HG03457 (cell line): Measurements from ENCODE around the gene GABRR2.
"Not testable (repeated sequence)": the region's sequence is repeated elsewhere in the genome, so short reads cannot be mapped to it uniquely, and the experiment has no call there.

Experiments
- ATAC-seq: cut with Tn5 transposase; IDR thresholded peaks from one replicate; pipeline ENCODE4 v1.9.1; 2021; ENCODE audit warnings: moderate number of reproducible peaks; ENCODE audit not compliant: unreplicated experiment

GABRR2 gene

DNA sequence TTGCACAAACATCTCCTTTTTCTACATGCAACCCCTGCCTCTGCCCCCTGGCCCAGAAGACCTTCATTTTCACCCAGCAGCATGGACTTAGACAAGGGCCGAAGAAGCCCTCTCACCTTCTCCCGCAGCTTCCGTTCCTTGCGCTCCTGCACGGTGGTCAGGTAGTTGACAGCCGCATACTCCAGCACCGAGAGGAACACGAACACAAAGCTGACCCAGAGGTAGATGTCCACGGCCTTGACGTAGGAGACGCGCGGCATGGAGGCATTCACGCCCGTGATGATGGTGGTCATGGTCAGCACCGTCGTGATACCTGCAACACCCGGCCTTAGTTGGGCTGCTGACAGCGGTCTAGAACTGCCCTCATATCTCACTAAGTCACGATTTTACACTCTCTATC, 50.8 kb downstream of the GABRR2 start:
- no peak for ATAC-seq

DNA sequence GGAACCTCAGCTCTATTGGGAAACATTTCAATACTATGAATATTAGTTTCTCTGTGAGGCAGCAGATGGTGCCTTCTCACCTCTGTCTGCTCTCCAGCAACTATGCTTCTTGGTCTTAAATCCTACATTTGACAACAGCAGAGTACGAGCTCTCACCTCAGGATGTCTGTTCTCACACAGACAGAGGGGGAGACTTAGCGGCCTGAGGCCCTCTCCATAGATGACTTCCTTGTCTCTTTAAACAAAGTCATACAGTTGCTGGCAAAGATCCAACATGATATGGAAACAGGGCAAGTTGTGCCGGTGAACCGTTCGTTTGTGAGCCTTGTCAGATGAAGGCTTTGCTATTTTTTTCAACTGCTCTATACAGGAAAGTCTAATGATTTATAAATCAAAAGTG, 54.3 kb downstream of the GABRR2 start:
- no peak for ATAC-seq

DNA sequence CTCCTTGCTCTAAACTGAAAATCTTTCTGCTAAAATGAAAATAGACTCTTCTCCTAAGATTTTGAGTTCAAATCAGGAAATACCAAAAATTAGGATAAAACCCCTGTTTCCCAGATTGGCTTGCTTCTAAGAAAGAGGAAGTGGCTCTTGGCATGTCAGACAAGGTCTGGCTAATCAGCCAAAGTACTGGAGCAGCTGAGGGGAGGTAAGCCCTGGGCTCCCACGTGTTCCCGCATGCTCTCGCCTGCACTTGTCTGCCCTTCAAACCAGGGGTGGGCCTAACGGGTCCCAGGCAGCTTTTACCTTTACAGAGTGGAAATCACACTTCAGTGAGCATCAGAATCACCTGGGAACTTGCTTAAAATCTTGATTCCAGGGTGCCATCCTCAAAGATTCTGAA, 54.8 kb downstream of the GABRR2 start:
- ATAC-seq = no peak

- ATAC-seq = no peak
Measured at GRCh38 chr6:89258912-89259311, 56.2 kb downstream of the GABRR2 start.

- ATAC-seq = no peak
Measured at GRCh38 chr6:89257781-89258180, 57.3 kb downstream of the GABRR2 start.

DNA sequence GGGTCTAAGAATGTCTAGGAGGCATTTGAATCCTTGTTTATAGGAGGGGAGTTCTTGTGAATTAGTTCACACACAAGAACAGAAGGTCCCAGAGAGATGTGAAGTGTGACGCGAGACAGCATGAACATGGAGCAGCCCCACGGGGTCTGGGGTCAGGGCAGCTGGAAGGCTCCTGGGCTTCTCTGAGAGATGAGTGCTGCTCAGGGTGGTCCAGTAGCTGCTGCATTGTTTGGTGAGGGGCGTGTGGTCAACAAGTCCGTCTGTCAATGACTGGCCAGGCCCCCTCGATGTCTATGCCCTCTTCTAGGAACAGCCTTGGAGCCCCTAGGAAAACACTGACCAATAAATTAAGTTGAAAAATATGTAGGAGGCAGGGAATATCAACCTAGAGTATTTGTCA, 57.8 kb downstream of the GABRR2 start:
- ATAC-seq = no peak

DNA sequence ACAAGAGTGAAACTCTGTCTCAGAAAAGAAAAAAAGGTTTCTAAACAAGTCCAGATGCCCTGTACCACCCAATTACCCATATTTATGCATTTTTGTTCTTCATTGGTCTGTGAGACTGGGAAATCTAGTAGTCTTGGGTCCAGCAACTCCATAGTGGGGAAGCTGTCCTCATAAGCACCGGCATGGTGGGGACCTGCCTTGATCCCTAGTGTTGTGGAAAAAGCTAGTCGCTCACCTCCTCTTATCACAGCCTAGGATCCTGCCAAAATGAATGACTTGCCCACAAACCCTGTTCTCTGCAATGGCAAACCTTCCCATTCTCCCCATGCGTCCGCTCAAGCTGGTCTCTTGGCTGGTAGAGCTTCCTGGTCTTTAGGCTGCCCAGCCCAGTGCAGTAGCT, 59.7 kb downstream of the GABRR2 start:
- no peak for ATAC-seq

- ATAC-seq = no peak
Measured at GRCh38 chr6:89254569-89254968, 60.5 kb downstream of the GABRR2 start.

DNA sequence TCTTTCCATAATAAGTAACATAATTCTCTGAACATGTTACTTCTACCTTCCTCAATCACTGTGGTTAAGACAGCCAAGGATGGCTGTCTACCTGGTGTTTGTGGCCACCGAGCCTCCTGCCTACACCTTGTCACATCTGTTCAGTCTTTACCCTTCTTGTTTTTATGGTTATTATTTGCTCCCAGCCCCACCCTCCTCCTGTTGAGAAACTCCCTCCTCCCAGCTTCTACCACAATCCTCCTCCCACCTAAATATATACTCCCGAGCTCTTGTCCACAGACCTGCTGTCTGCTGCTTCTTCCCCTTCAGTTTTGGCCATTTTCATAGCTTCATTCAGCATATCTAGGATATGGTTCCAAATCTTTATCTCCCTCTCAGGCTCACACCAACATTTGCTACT, 62.2 kb downstream of the GABRR2 start:
- no peak for ATAC-seq

DNA sequence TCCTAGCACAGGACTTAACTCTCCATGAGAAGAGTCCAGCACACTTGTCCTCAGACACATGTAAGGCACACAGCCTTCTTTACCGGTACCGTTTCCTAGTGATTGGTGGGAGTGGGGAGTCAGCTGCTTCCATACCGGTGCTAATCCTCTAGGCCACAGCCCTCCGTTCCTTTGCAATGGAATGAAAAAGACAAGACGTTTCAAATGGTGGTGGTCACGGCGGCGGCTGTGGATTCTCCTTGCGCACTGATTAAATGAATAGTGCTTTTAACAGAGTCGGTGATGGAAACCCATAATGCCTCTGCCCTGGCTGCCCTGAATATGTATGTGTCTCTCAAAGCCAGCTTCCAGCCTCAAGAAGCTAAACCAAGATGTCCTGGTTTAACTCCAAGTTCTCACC, 63.1 kb downstream of the GABRR2 start:
- ATAC-seq = no peak

DNA sequence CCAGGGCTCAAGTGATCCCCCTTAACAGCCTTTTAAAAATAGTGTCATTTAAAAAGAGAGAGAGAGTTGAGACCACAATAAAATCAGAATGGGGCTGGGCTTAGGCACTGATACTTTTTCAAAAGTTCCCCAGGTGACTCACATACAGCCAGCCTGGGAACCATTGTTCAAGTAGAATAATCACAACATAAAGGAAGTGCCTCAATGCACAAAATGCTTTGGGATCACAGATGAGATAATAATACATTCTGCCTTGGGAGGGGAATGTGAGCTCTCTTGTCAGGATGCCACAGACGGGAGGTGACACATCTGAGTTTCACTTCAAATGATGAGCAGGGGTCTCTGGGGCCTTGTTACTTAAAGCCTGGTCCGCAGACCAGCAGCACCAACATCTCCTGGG, 63.9 kb downstream of the GABRR2 start:
- no peak for ATAC-seq

DNA sequence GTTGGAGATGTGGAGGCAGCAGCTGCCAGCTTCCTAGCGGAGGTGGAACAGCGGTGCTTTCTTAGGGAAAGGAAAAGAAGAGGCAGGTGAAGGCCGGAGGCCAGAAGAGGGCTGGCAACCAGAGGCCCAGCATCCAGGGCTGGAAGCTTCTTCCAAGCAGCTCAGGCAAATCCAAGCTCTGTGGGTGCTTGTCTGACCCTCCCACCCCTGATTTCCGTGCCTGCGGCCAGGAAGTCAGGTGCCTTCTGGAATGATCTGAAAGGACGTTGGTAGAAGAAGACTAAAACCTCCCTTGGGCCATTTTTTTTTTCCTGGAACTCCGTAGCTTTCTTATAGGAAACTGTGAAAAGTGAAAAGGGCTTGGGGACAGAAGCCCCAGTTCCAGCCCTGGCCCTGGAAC, 64.9 kb downstream of the GABRR2 start:
- no peak for ATAC-seq

DNA sequence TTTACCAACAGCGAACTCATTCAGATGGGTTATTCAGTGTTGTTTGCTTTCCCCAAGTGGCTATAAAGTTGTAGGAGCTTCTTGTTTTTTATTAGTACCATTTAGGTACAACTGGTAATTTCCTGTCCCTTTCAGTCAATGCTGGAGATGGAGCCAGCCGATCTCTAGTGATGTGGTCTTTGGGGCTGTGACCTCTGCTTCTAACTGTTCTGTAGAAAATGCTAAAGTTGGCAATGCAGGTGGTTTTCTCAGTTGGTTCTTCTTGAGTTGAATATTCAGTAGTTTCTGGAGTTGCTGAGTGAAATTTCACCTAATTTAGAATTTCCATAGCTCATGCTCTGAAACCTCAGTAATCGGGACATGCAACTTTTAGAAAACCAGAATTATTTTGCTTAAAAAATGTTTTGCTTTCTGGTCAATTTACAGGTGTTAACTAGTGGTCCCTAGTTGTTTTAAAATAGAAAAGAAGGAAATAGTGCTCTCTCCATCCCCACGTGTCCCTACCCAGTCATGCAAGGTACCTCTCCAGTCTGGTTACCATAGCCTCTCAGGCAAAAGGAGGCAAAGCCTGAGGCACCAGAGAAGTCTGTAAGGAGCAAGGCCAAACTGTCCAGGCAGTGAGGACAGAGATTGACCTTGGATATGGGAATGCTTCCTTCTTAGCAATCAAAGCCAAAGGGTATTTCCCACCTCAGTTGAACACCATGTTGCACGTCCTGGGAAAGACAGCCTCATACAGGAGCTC, 70.7 kb downstream of the GABRR2 start:
- ATAC-seq = no peak

GRCh38 chr6:89243331-89243629, 71.8 kb downstream of the GABRR2 start:
- no peak for ATAC-seq

- no peak for ATAC-seq
Measured at GRCh38 chr6:89242574-89243330, 72.3 kb downstream of the GABRR2 start.

DNA sequence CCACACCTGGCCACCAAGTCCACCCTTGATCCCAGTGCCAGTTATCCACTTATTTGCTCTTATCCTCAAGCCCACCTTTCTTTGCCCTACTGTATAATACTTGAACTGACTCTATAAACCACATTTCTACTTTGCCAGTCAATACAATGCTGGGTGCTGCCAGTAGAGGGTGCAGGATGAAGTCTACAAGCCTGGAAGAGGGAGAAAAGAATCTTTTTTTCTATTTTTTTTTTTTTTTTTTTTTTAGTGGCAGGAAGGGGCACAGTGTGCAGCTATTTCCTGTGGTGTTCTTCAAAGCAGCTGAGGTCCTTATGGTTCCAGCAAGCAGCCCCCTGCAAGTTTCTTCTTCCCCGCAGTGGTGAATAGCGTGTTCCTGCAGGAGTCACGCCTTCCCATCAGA, 75.8 kb downstream of the GABRR2 start:
- no peak for ATAC-seq

GRCh38 chr6:89237158-89237557, 77.9 kb downstream of the GABRR2 start:
- no peak for ATAC-seq

- ATAC-seq = not testable (repeated sequence)
Measured at GRCh38 chr6:89233605-89234004, 81.5 kb downstream of the GABRR2 start.

GRCh38 chr6:89222712-89223039, 92.4 kb downstream of the GABRR2 start:
- ATAC-seq = no peak

- ATAC-seq = no peak
Measured at GRCh38 chr6:89221971-89222711, 93.0 kb downstream of the GABRR2 start.

DNA sequence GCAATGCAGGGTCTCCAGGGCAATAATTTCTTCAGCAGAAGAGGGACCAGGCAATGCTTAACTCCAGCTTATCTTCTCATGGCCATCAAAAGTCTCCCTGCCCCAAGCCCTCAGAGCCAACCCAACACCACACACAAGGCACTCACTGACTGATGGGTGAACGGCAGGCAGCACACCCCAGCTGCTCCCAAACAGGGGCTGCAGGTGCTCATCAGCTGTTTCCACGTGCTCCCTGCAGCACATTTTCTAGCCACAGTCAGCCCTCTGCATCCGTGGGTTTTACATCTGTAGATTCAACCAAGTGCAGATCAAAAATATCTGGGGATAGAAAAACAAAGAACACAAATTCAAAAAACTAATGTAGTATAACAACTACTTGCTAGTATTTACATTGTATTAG, 94.0 kb downstream of the GABRR2 start:
- no peak for ATAC-seq

DNA sequence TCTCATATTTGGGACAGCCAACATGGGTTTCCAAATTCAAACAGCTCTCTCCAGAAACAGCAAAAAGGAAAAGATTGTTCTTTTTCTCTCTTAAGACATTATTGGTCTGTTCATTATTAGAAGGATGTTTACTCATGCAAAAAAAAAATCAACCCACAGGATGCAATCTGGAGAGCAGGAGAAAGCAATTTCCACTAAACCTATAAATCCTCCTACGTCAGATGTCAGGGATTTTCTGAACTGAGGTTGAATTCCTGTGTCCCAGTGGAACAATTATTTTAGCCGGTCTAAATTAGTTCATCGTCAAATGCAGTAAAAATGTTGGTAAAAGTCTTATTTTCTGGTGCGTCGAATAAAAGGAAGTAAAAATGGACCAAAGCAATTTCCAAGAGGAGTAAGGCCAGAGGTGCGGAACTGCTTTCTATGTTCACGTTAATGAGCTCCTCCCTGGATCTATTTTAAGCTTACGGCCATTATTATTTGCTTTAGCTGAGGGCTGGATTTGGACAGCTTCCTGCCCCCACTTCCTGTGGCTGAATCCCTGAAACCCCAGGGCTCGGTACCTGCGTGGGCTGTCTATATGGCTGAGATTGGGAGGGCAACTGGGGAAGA, 97.7 kb downstream of the GABRR2 start, which contains the start of gene GABRR1:
Gene GABRR1 (minus strand): TSS at position 60 of the 612 bp plus-strand sequence. CDS start 36 bp downstream, at position 24.
- no peak for ATAC-seq
